Gastroesophageal sphincter (tissue), 3 donors: ENCODE results near the gene OTOG.

Experiments
- CTCF ChIP-seq, 4 experiments: fragments of 200-600 bp in 2 of 4; fragments of 450-650 bp in 2 of 4; sonication (generic) in 1 of 4; IDR thresholded peaks; one replicate each; pipeline ENCODE4 v1.5.1; 2017 to 2019; ENCODE audit warnings: antibody characterized with exemption in 4 of 4, mild to moderate bottlenecking in 2 of 4, moderate library complexity in 2 of 4
- EP300 ChIP-seq: sonication (generic); formaldehyde crosslinking; IDR thresholded peaks from one replicate; pipeline ENCODE4 v1.6.1; 2017; ENCODE audit warnings: antibody characterized with exemption, mild to moderate bottlenecking

GRCh38 chr11:17570034-17570433 is 23.0 kb downstream of the OTOG start:
- TF ChIP-seq CTCF (IDR thresholded peaks at IDR 0.05) = no peak
- no peak for TF ChIP-seq EP300
